ENCODE data around the gene PINK1. TPM values are rescaled to one million over a fixed set of nuclear protein-coding genes. Genes with fewer than 3 reads are reported as not detected.

PINK1 gene
- total RNA-seq, 2 donors from 2014 or later, result 173 to 174 TPM

GRCh38 chr1:20589331-20590278, 43.7 kb upstream of the PINK1 start:
- Histone ChIP-seq H3K27me3 (no peaks in the 10 kb centered on the region), H3K4me1 (peaks cover 0 to 22% of the 10 kb centered on the region in 2 donors), H3K4me3 (peak overlapping the region; percentile 24 to 31), H3K9me3 (no peaks in the 10 kb centered on the region), H3K36me3 (no peaks in the 10 kb centered on the region), H3K27ac (peak overlapping the region; percentile 71 to 84)
- TF ChIP-seq, protein P1, sequence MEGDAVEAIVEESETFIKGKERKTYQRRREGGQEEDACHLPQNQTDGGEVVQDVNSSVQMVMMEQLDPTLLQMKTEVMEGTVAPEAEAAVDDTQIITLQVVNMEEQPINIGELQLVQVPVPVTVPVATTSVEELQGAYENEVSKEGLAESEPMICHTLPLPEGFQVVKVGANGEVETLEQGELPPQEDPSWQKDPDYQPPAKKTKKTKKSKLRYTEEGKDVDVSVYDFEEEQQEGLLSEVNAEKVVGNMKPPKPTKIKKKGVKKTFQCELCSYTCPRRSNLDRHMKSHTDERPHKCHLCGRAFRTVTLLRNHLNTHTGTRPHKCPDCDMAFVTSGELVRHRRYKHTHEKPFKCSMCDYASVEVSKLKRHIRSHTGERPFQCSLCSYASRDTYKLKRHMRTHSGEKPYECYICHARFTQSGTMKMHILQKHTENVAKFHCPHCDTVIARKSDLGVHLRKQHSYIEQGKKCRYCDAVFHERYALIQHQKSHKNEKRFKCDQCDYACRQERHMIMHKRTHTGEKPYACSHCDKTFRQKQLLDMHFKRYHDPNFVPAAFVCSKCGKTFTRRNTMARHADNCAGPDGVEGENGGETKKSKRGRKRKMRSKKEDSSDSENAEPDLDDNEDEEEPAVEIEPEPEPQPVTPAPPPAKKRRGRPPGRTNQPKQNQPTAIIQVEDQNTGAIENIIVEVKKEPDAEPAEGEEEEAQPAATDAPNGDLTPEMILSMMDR (IDR thresholded peaks at IDR 0.05), result no peak
- peak; percentile 82 for DNase-seq (ENCODE audit: low spot score)

DNA sequence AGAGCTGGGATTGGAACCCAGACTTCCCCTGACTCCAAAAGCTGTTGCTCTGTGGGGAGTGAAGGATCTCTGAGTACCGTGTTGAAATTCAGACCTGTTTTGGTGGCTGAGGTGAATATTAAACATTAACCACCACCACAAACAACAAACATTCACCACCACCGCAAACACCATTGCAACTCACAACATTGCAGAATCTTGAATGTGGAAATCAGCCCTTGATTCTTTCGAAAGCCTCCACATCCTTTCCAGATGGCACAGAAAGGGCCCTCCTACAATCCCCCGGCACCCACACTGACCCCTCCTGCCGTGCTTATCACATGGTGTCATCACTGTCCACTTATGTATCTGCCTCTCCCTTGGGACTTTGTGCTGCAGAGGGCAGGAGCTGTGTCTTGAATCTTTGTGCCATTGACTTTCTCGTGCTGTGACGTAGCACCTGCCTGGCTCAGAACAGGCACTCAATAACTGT, 42.9 kb upstream of the PINK1 start:
- H3K27ac ChIP-seq, result peak overlapping the region in 1 of 2 donors; percentile 84
- H3K4me3 ChIP-seq, result no peak overlapping the region
- no peaks in the 10 kb centered on the region for H3K9me3 ChIP-seq
- TF ChIP-seq, protein P1 (IDR thresholded peaks at IDR 0.05), result no peak
- H3K36me3 ChIP-seq, result no peaks in the 10 kb centered on the region
- H3K27me3 ChIP-seq, result no peaks in the 10 kb centered on the region
- peak; percentile 71 for DNase-seq (ENCODE audit: low spot score)
- peaks cover 0 to 22% of the 10 kb centered on the region in 2 donors for H3K4me1 ChIP-seq

GRCh38 chr1:20593756-20594155, 39.5 kb upstream of the PINK1 start:
- Histone ChIP-seq H3K4me1 (peaks cover 0 to 20% of the 10 kb centered on the region in 2 donors), H3K36me3 (no peaks in the 10 kb centered on the region), H3K4me3 (no peak overlapping the region), H3K27ac (no peak overlapping the region), H3K9me3 (no peaks in the 10 kb centered on the region), H3K27me3 (no peaks in the 10 kb centered on the region)
- TF ChIP-seq, protein P1 (IDR thresholded peaks at IDR 0.05), result no peak
- DNase-seq (ENCODE audit: low spot score), result no peak

- no peaks in the 10 kb centered on the region for H3K36me3 ChIP-seq
- TF ChIP-seq, protein P1 (IDR thresholded peaks at IDR 0.05), result no peak
- H3K4me3 ChIP-seq, result no peak overlapping the region
- no peak overlapping the region for H3K27ac ChIP-seq
- H3K27me3 ChIP-seq, result no peaks in the 10 kb centered on the region
- H3K9me3 ChIP-seq, result no peaks in the 10 kb centered on the region
- peaks cover 0 to 10% of the 10 kb centered on the region in 2 donors for H3K4me1 ChIP-seq
- no peak for DNase-seq (ENCODE audit: low spot score)
Observed at GRCh38 chr1:20594746-20595145, 38.5 kb upstream of the PINK1 start.

DNA sequence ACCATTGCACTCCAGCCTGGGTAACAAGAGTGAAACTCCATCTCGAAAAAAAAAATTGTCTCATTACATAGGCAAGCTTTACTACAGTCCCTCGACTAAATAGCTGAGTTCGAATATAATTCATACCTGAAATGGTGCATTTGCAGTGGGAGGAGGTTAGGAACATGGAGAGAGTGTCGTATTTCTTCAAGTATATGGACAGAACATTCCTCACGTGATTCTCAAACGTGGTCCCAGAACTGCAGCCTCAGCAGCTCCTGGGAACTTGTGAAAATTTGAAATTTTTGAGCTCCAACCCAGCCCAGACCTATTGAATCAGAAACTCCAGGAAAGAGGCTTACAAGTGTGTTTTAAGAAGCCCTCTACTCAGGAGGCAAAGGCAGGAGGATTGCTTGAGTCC, 37.2 kb upstream of the PINK1 start:
- Histone ChIP-seq H3K4me3 (no peak overlapping the region), H3K36me3 (no peaks in the 10 kb centered on the region), H3K27ac (no peak overlapping the region), H3K4me1 (no peaks in the 10 kb centered on the region), H3K9me3 (no peaks in the 10 kb centered on the region), H3K27me3 (no peaks in the 10 kb centered on the region)
- TF ChIP-seq, protein P1 (IDR thresholded peaks at IDR 0.05), result no peak
- DNase-seq (ENCODE audit: low spot score), result no peak
